ENCODE measurements around the gene MIOX.

The MIOX gene

DNA sequence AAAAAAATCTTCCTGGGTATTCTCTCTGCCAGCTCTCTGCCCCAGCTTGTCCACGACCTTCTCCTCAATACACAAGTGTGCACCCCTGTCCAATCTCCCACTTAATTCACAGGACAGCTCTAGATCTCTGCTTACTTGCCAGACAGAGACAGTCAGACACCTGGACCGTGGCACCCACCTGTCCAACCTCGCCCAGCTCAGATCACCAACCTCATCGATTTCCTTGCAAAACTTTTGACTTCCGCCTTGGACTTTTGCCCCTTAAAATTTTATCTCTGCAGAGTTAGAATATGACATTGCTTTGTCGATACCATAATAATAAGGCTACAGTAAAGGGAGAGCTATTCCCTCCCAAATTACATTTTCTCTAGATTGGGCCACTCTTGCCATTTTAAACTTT lies 10.4 kb downstream of the MIOX start:
- no peak for FAIRE-seq

DNA sequence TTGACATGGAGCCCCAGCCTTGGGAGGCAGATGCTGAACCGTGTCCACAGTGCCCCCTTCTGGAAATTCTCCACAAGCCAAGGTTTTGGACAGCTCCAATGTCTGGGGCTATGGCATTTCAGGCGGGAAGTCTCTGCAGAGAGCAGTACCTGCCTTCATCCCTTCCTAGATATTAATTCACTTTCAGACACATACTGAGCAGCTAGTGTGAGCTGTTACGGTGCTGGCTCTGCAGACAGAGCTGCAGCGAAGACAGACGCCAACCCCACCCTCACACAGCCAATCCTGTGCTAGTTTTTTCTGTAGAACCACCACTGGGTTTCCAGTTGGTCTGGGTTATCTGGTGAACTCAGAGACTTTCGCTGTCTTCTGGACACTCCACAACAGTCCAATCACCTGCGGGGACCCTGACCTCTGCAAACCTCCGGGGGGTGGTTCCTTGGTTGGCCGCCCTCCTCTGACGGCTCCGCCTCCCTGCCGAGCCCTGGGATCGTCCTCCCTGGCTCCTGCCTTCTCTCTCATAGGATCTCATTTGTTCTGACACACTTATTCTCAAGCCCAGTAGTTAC lies 11.7 kb downstream of the MIOX start:
- FAIRE-seq: peak; percentile 57

DNA sequence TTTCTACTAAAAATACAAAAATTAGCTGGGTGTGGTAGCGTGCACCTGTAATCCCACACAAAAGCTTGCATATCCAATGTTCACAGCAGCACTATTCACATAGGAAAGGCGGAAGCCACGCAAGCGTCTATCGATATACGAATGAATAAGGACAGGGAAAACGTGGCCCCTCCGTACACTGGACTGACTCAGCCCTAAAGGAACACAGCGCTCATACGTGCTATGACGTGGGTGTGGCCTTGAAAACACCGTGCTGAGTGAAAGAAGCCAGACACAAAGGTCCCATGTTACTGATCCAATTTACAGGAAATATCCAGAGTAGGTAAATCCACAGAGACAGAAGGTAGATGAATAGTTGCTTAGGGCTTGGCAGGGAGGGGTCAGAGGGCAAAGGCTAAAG lies 13.8 kb downstream of the MIOX start:
- no peak for FAIRE-seq

DNA sequence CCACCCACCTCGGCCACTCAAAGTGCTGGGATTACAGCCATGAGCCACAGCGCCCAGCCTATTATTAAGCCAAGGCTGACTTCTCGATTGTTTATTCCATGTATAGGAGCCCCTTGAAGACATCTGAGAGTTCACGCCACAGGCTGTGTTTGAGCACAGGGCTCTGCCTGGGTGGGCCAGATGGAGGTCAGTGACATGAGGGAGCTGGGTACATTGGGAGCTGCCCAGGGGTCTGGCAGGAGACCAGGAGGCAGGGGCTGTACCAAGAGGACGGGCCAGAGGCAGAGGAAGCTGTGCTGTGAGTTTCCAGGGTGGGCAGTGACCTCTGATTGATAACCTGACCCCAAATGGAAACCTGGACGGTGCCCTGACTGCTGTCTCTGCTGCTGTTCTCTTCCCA lies 15.4 kb downstream of the MIOX start:
- FAIRE-seq: no peak

DNA sequence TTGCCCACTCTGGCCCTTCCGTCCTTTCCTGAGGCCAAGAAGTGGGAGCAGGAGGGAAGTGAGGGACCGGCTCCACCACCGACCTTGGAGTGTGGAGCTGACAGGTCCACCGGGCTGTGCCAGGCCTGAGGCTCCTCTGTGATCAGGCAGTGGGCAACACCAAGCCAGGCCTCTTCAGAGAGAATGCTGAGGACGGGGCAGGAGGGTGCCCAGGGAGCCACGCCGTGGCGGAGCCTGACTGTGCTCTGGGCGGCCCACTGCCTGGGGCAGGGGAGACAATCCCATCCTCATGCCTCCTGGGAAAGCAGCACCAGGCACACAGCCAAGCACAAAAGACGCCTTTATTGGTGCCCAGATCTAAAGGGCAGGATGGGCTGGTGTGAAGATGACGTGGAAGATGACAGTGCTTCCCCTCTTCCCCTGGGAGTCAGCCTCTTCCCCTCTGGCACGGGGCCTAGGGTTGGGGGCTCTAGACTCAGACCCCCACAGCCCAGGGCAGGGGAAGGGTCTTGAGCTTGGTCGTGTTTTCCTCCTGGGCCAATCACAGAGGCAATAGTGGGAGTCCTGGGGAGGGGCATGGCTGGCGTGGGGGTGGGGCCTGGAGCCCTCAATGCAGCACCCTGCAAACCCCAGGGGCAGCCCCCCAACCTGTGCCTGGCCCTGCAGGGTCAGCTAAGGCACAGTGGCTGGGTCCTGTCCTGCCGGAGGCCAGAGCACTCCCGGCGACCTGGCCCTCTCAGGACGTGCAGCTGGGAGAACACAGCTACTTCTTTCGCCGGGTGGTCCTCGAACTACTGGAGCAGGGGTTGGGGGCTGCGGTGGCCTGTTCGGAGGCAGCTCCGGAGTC lies 16.2 kb downstream of the MIOX start:
- FAIRE-seq: no peak

DNA sequence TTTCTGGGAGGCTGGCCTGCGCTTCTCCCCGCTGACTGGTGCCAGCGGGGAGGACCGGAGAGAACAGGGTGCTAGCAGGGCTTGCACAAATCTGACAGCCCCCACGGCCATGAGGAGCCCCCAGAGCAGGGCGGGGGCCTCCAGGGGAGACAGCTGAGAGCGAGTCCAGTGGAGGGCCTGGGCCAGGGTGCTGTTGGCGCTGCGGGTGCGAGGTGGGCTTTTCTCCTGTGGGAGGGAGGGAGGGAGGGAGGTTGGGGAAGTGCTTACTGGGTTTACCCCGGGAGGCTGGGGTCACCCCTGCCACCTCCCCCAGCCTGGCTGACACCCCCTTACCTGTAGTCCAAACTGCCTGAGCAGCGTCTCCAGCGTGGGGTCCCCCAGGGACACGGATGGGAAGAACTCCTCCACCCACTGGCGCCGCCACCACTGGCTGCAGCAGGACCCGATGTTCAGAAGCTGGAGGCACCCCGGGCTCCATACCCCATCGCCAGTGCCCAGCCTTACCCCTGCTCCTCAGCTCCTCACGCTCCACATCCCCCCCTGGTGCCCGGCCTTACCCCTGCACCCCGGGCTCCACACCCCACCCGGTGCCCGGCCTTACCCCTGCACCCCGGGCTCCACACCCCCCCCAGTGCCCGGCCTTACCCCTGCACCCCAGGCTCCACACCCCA lies 17.0 kb downstream of the MIOX start:
- FAIRE-seq: no peak

DNA sequence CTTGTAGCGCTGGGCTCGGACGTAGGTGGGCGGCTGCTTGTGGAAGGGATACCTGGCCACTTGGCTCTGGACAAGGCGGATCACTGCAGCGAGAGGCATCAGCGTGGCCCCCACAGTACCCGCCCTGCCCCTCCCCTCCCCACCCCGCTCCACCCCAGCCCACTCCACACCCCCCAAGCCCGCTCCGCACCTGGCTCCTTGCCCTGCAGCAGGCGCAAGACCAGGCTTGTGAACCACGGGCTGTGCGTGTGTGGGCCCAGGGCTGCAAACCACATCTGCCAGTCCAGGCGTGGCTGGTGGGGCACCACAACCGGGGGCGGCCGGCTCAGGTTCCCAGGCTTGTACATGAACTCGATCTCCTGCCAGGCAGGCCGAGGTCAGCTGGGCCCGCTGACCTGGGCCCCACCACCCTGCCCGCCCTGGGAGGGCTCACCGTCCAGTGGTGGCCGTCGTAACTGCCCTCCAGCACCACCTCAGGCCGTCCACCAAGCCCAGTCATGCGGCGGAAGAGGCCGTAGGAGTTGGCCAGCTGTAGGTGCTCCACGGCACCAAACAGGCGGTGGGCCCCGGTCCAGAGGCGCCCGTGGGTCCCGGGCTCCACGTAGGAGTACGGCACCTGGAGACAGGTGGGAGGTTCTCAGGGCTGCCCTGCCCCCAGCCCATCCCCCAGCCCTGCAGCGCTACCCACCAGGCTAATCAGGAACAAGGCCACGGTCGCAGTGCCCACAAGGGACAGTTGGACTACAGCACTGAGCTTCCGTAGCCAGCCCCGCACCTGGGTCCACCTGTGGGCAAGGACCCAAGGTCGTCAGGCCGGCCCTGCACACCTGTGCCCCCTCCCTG lies 17.9 kb downstream of the MIOX start:
- FAIRE-seq: no peak

DNA sequence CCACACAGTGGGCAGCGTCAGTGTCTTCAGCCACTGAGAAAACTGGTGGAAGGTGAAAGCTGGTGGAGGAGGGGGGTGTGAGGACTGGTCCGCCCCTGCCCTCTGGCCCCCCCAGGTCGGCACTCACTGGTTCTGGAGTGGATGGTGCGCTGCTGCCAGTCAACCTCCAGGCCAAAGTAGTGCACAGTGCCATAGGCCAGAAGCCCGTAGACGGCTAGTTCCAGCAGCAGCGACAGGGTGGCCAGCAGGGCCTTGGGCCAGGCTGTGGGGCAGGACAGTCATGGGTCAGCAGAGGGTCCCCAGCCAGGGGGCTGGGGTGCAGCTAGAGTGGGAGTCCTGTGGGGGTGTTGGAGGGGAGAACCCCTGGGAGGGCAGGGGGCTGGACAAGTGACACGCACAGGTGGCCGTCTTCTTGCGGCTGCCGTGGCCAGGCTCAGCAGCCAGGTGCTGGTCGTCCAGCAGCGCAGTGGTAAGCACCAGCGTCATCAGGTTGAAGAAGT lies 18.7 kb downstream of the MIOX start:
- no peak for FAIRE-seq

DNA sequence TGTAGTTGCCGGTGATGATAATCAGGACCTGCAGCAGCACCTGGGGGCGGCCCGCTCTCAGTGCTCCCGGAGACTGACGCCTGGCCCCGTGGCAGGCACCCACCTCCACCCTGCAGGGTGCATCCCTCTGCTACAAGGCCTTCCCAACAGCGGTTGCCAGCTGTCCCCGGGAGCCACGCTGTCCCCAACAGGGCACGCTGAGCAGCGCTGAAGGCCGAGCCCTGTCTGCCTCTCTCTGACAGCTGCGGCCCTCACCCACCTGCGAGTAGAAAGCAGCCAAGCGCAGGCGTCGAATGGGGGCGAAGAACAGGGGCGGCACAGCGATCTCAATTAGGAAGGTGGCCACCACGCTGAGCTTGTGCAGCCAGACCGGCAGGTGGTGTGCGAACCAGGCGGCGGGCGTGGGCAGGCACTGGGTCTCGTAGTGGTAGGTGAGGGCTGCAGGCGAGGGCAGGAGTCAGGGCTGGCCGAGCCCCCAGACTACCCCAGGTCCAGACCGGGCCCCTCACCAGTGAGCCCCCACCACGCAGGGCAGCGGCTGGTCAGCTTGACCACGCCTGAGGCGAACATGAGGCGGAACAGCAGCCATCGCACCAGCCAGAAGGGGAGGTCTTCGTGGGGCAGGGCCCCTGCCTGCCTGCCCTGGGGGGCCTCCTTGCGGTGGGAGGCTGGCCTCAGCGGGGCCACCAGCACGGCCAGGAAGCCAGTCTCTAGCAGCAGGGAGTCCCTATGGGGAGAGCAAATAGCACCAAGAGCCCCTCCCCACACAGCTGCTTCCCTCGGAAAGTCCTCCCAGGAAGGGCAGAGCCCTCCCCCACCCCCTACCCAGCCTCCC lies 19.3 kb downstream of the MIOX start:
- FAIRE-seq: no peak

DNA sequence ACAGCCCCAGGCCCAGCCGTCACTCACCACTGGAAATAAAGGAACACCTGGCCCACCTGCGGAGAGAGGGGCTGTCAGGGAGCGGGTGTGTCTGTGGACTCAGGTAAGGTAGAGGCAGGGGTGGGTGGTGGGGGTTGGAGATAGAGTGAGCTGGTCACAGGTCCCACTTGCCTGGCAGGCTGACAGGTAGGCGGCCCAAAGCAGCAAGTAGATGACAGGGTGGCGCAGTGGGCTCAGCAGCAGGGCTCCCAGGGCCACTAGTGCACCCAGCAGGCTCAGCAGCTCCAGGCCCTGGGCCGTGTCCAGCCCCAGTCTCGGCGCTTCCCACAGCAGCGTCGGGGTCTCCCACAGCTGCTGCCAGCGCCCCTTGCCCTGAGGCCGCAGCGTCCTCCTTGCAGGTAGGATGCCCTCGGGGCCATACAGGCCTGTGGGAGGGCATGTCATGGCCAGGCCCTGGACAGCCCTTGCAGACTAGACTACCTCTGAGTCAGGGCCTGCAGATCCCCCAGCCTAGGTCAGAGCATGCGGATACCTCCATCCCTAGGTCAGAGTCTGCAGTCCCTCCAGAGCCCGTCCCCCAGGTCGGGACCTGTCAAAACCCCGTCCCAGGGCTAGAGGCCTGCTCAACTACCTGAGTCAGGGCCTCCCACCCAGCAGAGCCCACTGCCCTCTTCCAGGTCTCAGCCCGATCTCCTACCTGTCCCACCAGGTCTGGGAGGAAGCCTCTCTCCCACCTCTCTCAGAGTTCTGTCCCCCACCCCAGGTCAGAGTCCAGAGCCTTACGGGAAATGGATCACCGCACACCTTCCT lies 20.2 kb downstream of the MIOX start:
- no peak for FAIRE-seq

DNA sequence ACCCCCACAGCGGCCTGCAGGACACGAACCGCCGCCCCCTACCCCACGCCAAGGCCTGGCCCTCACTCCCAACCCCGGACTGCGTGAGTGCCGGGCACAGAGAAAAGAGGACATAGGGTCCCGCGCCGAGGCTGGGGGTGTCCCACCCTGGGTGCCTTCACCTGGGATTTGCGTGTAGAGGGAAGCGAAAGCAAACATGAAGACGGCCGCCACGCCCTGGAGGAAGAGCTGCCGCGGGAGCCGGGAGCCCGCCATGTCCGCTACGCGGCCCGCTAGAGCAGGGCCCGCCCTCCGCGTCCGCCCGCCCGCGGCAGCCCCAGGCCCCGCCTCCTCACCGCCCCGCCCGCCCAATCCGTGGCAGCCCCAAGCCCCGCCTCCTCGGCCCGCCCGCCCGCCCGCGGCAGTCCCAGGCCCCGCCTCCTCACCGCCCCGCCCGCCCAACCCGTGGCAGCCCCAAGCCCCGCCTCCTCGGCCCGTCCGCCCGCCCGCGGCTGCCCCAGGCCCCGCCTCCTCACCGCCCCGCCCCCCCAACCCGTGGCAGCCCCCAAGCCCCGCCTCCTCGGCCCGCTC lies 20.8 kb downstream of the MIOX start, which contains the start of gene LMF2:
TSS of gene LMF2 (minus strand) at position 282 of the 570 bp plus-strand sequence. CDS start at position 255, 27 bp downstream.
- FAIRE-seq: no peak

DNA sequence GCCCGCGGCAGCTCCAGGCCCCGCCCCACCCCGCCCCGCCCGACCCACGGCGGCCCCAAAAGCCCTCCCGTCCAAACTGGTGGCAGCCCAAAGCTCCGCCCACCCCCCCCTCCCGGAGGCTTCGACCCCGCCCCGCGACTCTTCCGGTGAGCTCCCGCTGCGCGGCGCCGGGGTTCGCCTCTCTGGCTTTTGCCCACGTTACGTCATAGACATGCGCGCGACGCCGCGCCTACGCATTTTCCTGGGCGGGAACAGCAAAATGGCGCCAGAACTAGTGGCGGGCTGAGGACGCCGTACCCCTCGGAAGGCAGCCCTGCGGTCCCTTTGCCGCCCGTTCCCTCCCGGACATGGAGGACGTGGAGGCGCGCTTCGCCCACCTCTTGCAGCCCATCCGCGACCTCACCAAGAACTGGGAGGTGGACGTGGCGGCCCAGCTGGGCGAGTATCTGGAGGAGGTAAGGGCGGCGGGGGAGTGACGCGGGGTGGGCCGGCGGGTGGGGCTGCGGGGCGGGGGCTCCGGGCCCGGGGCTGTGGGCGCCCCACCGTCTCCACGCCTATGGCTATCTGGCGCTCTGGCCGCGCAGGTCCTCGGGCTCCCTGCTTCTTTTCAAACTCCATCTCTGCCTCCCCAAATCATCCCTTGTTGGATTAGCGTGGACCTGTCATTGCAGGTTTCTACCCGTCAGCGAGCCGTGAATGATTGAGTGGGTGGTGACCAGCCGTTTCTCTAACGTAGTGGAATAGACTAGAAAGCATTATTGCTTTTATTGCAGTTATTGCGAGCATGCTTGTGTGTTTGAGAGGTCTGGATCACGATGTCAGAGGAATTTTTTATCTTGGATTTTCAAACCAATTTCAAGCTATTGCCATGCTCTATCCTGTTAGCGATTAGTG lies 21.6 kb downstream of the MIOX start, which contains the start of gene NCAPH2:
TSS of gene NCAPH2 (plus strand) at position 234 of the 894 bp plus-strand sequence. CDS start at position 348, 114 bp downstream.
- no peak for FAIRE-seq

DNA sequence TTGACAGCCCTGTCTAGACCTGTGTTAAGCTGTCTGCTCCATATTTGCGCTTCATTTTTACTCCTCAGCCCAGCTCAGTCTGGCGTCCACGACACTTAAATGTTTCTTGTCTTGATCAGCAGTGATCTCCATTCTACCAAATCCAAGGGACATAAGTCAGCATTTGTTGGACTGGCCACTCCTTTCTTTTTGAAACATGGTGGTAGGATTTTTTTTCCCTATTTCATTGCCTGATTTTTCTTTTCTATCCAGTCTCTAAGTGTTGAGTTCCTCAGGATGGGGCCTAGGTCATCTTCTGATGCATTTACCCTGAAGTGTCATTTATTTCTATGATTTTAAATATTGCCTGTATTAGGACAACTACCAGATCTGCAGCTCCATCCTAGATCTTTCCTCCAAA lies 22.2 kb downstream of the MIOX start:
- FAIRE-seq: no peak

DNA sequence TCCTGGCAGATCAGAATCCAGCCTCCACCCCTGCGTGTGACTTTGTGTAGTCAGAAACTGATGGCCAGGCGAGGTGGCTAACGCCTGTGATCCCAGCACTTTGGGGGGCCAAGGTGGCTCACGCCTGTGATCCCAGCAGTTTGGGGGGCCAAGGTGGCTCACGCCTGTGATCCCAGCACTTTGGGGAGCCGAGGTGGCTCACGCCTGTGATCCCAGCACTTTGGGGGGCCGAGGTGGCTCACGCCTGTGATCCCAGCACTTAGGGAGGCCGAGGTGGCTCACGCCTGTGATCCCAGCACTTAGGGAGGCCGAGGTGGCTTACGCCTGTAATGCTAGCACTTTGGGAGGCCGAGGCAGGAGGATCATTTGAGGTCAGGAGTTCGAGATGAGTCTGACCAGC lies 26.5 kb downstream of the MIOX start:
- no peak for FAIRE-seq

DNA sequence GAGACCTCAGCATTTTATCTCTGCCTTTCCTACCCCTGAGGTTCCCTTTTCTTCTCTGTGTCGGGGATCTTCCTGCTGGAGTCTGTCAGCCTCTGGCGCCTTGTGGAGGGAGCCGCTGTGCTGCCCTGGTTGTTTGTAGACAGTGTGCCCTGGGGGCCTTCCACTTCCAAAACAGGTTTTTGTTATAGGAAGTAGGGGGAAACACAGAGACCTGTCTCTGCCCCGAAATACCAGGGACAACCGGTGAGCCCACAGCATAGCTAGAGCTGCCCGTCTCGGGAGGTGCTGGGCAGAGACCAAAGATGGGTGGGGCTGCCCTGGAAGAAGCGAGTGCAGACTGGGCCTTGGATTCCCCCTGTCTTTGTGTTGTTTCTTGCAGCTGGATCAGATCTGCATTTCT lies 29.4 kb downstream of the MIOX start:
- FAIRE-seq: no peak

DNA sequence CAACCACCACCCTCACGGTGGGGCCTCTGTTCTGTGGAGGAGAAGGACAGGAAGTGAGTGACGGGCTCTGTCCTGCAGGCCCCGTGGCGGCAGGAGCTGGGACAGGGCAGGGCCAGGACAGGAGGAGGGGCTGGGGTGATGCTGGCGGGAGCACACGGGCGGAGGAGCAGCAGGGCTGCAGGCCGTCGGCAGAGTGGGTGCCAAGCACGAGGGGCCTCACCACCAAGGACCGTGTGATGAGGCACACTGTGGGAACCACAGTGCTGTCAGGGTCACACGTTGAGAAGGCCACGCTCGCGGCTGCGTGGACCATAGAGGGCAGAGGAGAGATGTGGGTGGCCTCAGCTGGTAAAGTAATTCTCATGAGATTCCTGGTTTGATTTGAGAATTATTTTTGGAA lies 30.2 kb downstream of the MIOX start:
- no peak for FAIRE-seq

DNA sequence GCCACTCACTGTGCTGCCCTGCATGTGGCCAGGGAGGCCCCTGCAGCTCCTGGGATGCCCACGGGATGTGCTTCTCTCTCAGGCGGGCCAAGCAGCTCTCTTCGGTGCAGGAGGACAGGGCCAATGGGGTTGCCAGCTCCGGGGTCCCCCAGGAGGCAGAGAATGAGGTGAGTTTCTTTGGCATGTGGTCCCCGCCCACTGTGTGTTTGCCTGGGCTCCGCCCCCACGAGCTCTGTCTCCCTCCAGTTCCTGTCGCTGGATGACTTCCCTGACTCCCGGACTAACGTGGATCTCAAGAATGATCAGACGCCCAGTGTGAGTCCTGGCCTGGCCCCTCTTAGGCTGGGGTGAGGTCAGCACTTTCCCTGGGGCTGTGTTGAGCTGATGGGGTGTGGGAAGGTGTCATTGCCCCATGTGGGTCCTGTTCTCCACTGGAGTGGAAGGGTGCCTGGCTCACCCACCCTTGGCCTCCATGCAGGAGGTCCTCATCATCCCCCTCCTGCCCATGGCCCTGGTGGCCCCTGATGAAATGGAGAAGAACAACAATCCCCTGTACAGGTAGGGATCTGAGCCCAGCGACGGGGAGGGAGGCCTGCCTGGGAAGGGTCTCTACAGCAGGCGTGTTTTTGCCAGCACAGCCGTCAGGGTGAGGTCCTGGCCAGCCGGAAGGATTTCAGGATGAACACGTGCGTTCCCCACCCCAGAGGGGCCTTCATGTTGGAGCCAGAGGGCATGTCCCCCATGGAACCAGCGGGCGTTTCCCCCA lies 31.0 kb downstream of the MIOX start:
- FAIRE-seq: no peak

DNA sequence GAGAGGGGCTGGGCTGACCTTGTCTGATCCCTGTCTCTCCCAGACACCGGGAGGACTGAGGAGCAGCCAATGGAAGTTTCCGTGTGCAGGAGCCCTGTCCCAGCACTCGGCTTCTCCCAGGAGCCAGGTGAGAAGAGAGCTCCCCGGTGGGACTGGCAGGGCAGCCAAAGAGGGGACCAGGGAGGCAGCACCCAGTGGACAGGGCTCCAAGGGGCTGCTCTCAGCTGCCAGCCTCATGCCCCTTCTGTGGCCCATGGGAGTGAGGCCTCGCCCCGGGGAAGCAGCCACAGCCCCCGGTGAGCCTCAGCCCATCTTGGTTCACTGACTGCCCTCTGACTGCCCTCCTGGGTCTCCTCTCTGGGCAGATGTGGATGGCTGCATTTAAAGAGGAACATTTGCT lies 31.9 kb downstream of the MIOX start:
- no peak for FAIRE-seq

DNA sequence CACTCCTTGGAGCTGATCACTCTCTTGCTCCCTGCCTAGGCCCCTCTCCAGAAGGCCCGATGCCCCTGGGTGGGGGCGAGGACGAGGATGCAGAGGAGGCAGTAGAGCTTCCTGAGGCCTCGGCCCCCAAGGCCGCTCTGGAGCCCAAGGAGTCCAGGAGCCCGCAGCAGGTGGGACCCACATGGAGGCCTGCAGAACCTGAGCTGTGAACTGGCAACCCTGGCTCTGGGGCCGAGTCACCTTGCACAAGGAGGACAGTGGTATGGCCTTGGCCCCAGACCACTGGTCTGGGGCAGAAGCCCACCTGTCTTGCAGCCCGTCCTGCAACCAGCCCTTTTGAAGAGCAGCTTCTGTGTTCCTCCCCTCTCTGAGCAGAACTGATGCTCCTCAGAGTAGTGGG lies 32.5 kb downstream of the MIOX start:
- FAIRE-seq: no peak
